PFSK-1 (cell line): ENCODE results near the gene ZNF474.

Experiments used
- POLR2AphosphoS5 ChIP-seq: IDR thresholded peaks from 2 replicates; pipeline ENCODE4 v1.6.1; 2012; ENCODE audit warnings: low read depth, mild to moderate bottlenecking, control low read depth, low read length, moderate library complexity
- SIN3A ChIP-seq: IDR thresholded peaks from 2 replicates; pipeline ENCODE4 v1.6.1; 2012; ENCODE audit warnings: mild to moderate bottlenecking, low read length, moderate library complexity, borderline replicate concordance; ENCODE audit not compliant: insufficient read depth
- TF ChIP-seq, protein P1 (sequence below), 2 experiments: IDR thresholded peaks; 2 replicates each; pipeline versions ENCODE4 v1.6.1 to v1.8.0; 2011 to 2012; ENCODE audit warnings: low read depth in 2 of 2, low read length in 2 of 2, control low read depth in 1 of 2, inconsistent platforms in 1 of 2, mild to moderate bottlenecking in 1 of 2, moderate library complexity in 1 of 2; ENCODE audit not compliant: insufficient read depth in 1 of 2

DNA sequence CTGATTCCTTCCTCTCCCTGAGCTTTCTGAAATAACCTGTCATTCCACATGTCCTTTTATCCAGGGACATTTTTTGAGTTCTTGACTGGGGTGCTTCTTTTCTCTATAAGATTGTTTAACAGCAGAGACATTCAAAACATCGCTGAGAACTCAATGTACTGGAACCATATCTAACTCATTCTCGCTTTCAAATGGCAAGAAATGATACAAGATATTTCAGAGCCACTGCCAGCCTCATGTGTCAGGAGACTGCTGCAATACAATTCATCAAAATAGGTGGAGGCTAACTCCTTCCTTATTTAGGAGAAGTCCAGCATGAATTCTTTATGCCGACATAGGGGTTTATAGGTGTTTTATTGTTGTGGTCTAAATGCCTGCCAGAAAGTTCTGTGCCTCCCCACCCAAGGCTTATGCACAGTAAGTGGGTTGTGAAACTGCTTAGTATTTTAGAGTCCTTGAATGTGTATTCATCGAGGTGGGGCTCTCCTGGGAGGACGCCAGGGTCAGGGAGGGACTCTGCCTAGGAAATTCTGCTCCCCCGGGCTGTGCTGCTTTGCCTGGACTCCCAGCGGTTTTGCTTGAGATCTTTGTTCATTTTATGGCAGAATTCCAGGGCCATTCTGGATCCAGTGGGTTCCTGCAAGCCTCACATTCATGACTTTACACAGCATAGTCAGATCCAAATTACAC lies 53.9 kb downstream of the ZNF474 start:
- TF ChIP-seq SIN3A = no peak
- TF ChIP-seq, protein P1, sequence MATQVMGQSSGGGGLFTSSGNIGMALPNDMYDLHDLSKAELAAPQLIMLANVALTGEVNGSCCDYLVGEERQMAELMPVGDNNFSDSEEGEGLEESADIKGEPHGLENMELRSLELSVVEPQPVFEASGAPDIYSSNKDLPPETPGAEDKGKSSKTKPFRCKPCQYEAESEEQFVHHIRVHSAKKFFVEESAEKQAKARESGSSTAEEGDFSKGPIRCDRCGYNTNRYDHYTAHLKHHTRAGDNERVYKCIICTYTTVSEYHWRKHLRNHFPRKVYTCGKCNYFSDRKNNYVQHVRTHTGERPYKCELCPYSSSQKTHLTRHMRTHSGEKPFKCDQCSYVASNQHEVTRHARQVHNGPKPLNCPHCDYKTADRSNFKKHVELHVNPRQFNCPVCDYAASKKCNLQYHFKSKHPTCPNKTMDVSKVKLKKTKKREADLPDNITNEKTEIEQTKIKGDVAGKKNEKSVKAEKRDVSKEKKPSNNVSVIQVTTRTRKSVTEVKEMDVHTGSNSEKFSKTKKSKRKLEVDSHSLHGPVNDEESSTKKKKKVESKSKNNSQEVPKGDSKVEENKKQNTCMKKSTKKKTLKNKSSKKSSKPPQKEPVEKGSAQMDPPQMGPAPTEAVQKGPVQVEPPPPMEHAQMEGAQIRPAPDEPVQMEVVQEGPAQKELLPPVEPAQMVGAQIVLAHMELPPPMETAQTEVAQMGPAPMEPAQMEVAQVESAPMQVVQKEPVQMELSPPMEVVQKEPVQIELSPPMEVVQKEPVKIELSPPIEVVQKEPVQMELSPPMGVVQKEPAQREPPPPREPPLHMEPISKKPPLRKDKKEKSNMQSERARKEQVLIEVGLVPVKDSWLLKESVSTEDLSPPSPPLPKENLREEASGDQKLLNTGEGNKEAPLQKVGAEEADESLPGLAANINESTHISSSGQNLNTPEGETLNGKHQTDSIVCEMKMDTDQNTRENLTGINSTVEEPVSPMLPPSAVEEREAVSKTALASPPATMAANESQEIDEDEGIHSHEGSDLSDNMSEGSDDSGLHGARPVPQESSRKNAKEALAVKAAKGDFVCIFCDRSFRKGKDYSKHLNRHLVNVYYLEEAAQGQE (IDR thresholded peaks at IDR 0.05; ENCODE audit: insufficient read depth in 1 of 2, low read depth in 2 of 2, low read length in 2 of 2) = no peak
- no peak for TF ChIP-seq POLR2AphosphoS5
